Smooth muscle cell (in vitro differentiated cells): Measurements from ENCODE around the gene ZFPM1. TPM values are rescaled to one million over a fixed set of nuclear protein-coding genes. Genes with fewer than 3 reads are reported as not detected.

Experiments used
- DNase-seq: peaks from one replicate; lab custom pipeline; 2025; ENCODE audit not compliant: unreplicated experiment; lab: John Stamatoyannopoulos, UW
- H2AFZ ChIP-seq: fragments of 200-600 bp; sonication (generic); 2 replicates; pipeline ENCODE4 v1.6.0; 2016; ENCODE audit warnings: antibody characterized with exemption, low read depth, mild to moderate bottlenecking
- H3F3A ChIP-seq: fragments of 200-600 bp; sonication (generic); 2 replicates; pipeline ENCODE4 v1.6.0; 2017; ENCODE audit warnings: antibody characterized with exemption, low read depth
- H3K27ac ChIP-seq: fragments of 200-600 bp; sonication (generic); 2 replicates; pipeline ENCODE4 v1.5.1; 2016; ENCODE audit warnings: low read depth, mild to moderate bottlenecking
- H3K27me3 ChIP-seq: fragments of 200-600 bp; sonication (generic); 2 replicates; pipeline ENCODE4 v1.6.1; 2016; ENCODE audit warnings: low read depth, mild to moderate bottlenecking
- H3K36me3 ChIP-seq: fragments of 200-600 bp; sonication (generic); 2 replicates; pipeline ENCODE4 v1.5.1; 2016; ENCODE audit warnings: low read depth
- H3K4me1 ChIP-seq: fragments of 200-600 bp; sonication (generic); 2 replicates; pipeline ENCODE4 v1.5.1; 2016; ENCODE audit warnings: low read depth
- H3K4me2 ChIP-seq: fragments of 200-600 bp; sonication (generic); 2 replicates; pipeline ENCODE4 v1.6.0; 2016; ENCODE audit warnings: mild to moderate bottlenecking
- H3K4me3 ChIP-seq: fragments of 200-600 bp; sonication (generic); 2 replicates; pipeline ENCODE4 v1.5.1; 2016; ENCODE audit warnings: mild to moderate bottlenecking
- H3K79me2 ChIP-seq: fragments of 200-600 bp; sonication (generic); 2 replicates; pipeline ENCODE4 v1.6.0; 2016; ENCODE audit warnings: low read depth, mild to moderate bottlenecking
- H3K9ac ChIP-seq: fragments of 200-600 bp; sonication (generic); 2 replicates; pipeline ENCODE4 v1.6.0; 2016; ENCODE audit warnings: low read depth
- H3K9me3 ChIP-seq: fragments of 200-600 bp; sonication (generic); replicated peaks from 2 replicates; pipeline ENCODE4 v1.5.1; 2016; ENCODE audit warnings: low read depth
- H4K20me1 ChIP-seq: fragments of 200-600 bp; sonication (generic); 2 replicates; pipeline ENCODE4 v1.6.0; 2016; ENCODE audit warnings: low read depth
- CTCF ChIP-seq: fragments of 200-600 bp; sonication (generic); IDR thresholded peaks from 2 replicates; pipeline ENCODE4 v1.5.1; 2017; ENCODE audit warnings: borderline replicate concordance, mild to moderate bottlenecking, antibody characterized with exemption; ENCODE audit not compliant: insufficient read depth, poor library complexity, severe bottlenecking
- WGBS: methylation state at CpG from one replicate; pipeline ENCODE4 v1.1.7; 2016; ENCODE audit warnings: low lambda C conversion rate; 5-methylcytosine and 5-hydroxymethylcytosine counted together
- polyA plus RNA-seq: library from polyadenylated mRNA; unstranded; fragments of >200 nt; fragmentation: Nextera tagmentation; extraction: Ambion mirVana; gene quantifications from 2 replicates; pipeline ENCODE4 v1.2.1, GENCODE V29; 2016
- total RNA-seq: library from RNA; depleted of rRNA; stranded (reverse); fragments of >200 nt; gene quantifications from 2 replicates; pipeline ENCODE4 v1.2.3, GENCODE V29; 2014

The ZFPM1 gene
- total and polyA plus RNA-seq, 2 experiments from 2014 or later, result 0.99 to 4.9 TPM

GRCh38 chr16:88432753-88433152, 20.3 kb upstream of the ZFPM1 start:
- Histone ChIP-seq H3K79me2 (no peaks in the 10 kb centered on the region), H3K27ac (no peak overlapping the region), H3K9ac (no peak overlapping the region), H2AFZ (no peak overlapping the region), H3K4me2 (no peak overlapping the region), H3K9me3 (no peaks in the 10 kb centered on the region), H3F3A (no peaks in the 10 kb centered on the region), H3K4me3 (no peak overlapping the region), H3K36me3 (no peaks in the 10 kb centered on the region), H3K4me1 (no peaks in the 10 kb centered on the region), H3K27me3 (no peaks in the 10 kb centered on the region), H4K20me1 (no peaks in the 10 kb centered on the region)
- no peak for DNase-seq
- 98% methylated on average over 9 of the region's 9 CpGs for WGBS
- no peak for TF ChIP-seq CTCF

- Histone ChIP-seq H3K4me2 (no peak overlapping the region), H3K9ac (no peak overlapping the region), H3K9me3 (no peaks in the 10 kb centered on the region), H3K4me3 (no peak overlapping the region), H2AFZ (no peak overlapping the region), H3K27ac (no peak overlapping the region), H4K20me1 (no peaks in the 10 kb centered on the region), H3F3A (no peaks in the 10 kb centered on the region), H3K36me3 (no peaks in the 10 kb centered on the region), H3K79me2 (no peaks in the 10 kb centered on the region), H3K4me1 (no peaks in the 10 kb centered on the region), H3K27me3 (no peaks in the 10 kb centered on the region)
- DNase-seq, result no peak
- no peak for TF ChIP-seq CTCF
- WGBS, result 94% methylated on average over 25 of the region's 25 CpGs
Observed at GRCh38 chr16:88433632-88434352, 19.3 kb upstream of the ZFPM1 start.

- H3K9ac ChIP-seq, result no peak overlapping the region
- H3K36me3 ChIP-seq, result no peaks in the 10 kb centered on the region
- H3K4me1 ChIP-seq, result no peaks in the 10 kb centered on the region
- H3F3A ChIP-seq, result no peaks in the 10 kb centered on the region
- H3K4me2 ChIP-seq, result no peak overlapping the region
- H3K9me3 ChIP-seq, result no peaks in the 10 kb centered on the region
- H4K20me1 ChIP-seq, result no peaks in the 10 kb centered on the region
- H3K27ac ChIP-seq, result no peak overlapping the region
- H3K79me2 ChIP-seq, result no peaks in the 10 kb centered on the region
- DNase-seq, result no peak
- H3K4me3 ChIP-seq, result no peak overlapping the region
- no peak for TF ChIP-seq CTCF
- 95% methylated on average over 9 of the region's 10 CpGs for WGBS
- H3K27me3 ChIP-seq, result no peaks in the 10 kb centered on the region
- no peak overlapping the region for H2AFZ ChIP-seq
Observed at GRCh38 chr16:88434353-88434690, 18.8 kb upstream of the ZFPM1 start.

- Histone ChIP-seq H3K4me3 (no peak overlapping the region), H3K9ac (no peak overlapping the region), H2AFZ (no peak overlapping the region), H3K9me3 (no peaks in the 10 kb centered on the region), H3F3A (no peaks in the 10 kb centered on the region), H3K4me1 (no peaks in the 10 kb centered on the region), H3K79me2 (no peaks in the 10 kb centered on the region), H3K27me3 (no peaks in the 10 kb centered on the region), H4K20me1 (no peaks in the 10 kb centered on the region), H3K36me3 (no peaks in the 10 kb centered on the region), H3K27ac (no peak overlapping the region), H3K4me2 (no peak overlapping the region)
- no peak for DNase-seq
- TF ChIP-seq CTCF, result no peak
- WGBS, result 89% methylated on average over 18 of the region's 18 CpGs
Observed at GRCh38 chr16:88434746-88435145, 18.3 kb upstream of the ZFPM1 start.
